ENCODE measurements around the gene SLC35A5. TPM values are rescaled to one million over a fixed set of nuclear protein-coding genes. Genes with fewer than 3 reads are reported as not detected.

The SLC35A5 gene
- total and polyA plus RNA-seq, 2 donors (not counting 1 experiment from before 2014, with no cell fraction given), result 35.3 to 70.4 TPM

- Histone ChIP-seq H3K27ac (ENCODE audit: insufficient read depth, low read length) (no peak overlapping the region), H3K9me3 (ENCODE audit: control insufficient read depth, insufficient read depth, low read depth, low read length) (no peaks in the 10 kb centered on the region), H3K36me3 (ENCODE audit: control insufficient read depth, insufficient read depth, low read length) (peaks cover 2% of the 10 kb centered on the region), H4K20me1 (ENCODE audit: control insufficient read depth, extremely low read depth, insufficient read depth, low read length) (no peaks in the 10 kb centered on the region), H3K4me1 (ENCODE audit: control insufficient read depth, extremely low read depth, insufficient read depth, low read length) (no peaks in the 10 kb centered on the region), H3K9ac (ENCODE audit: insufficient read depth, low read length) (no peak overlapping the region), H3K4me2 (ENCODE audit: extremely low read depth, insufficient read depth, low read length) (no peak overlapping the region), H3K79me2 (ENCODE audit: control insufficient read depth, insufficient read depth, low read length) (no peaks in the 10 kb centered on the region), H3K4me3 (replicated peaks in 1 of 4; ENCODE audit: control extremely low read depth in 1 of 4, insufficient read depth in 1 of 4, low read depth in 3 of 4, low read length in 4 of 4) (no peak overlapping the region), H3K27me3 (ENCODE audit: control insufficient read depth, insufficient read depth, low read length) (no peaks in the 10 kb centered on the region), H2AFZ (ENCODE audit: low read length) (no peak overlapping the region)
- no peak for TF ChIP-seq EZH2 (IDR thresholded peaks at IDR 0.05; ENCODE audit: low read length, missing control alignments)
- no peak for TF ChIP-seq CTCF (conservative IDR thresholded peaks at IDR 0.05 in 1 of 2, IDR thresholded peaks at IDR 0.05 in 1 of 2; ENCODE audit: low read depth in 1 of 2, low read length in 2 of 2)
- DNase-seq (ENCODE audit: low read depth in 2 of 2), result no peak
These were observed 10.9 kb downstream of the SLC35A5 start for GRCh38 chr3:112572701-112573100.

- Histone ChIP-seq H3K27me3 (ENCODE audit: control insufficient read depth, insufficient read depth, low read length) (no peaks in the 10 kb centered on the region), H3K4me2 (ENCODE audit: extremely low read depth, insufficient read depth, low read length) (no peak overlapping the region), H3K4me1 (ENCODE audit: control insufficient read depth, extremely low read depth, insufficient read depth, low read length) (no peaks in the 10 kb centered on the region), H3K36me3 (ENCODE audit: control insufficient read depth, insufficient read depth, low read length) (no peaks in the 10 kb centered on the region), H4K20me1 (ENCODE audit: control insufficient read depth, extremely low read depth, insufficient read depth, low read length) (no peaks in the 10 kb centered on the region), H3K79me2 (ENCODE audit: control insufficient read depth, insufficient read depth, low read length) (no peaks in the 10 kb centered on the region), H3K9me3 (ENCODE audit: control insufficient read depth, insufficient read depth, low read depth, low read length) (no peaks in the 10 kb centered on the region), H3K9ac (ENCODE audit: insufficient read depth, low read length) (no peak overlapping the region), H2AFZ (ENCODE audit: low read length) (no peak overlapping the region), H3K27ac (ENCODE audit: insufficient read depth, low read length) (no peak overlapping the region), H3K4me3 (replicated peaks in 1 of 4; ENCODE audit: control extremely low read depth in 1 of 4, insufficient read depth in 1 of 4, low read depth in 3 of 4, low read length in 4 of 4) (no peak overlapping the region)
- TF ChIP-seq CTCF (conservative IDR thresholded peaks at IDR 0.05 in 1 of 2, IDR thresholded peaks at IDR 0.05 in 1 of 2; ENCODE audit: low read depth in 1 of 2, low read length in 2 of 2), result no peak
- DNase-seq (ENCODE audit: low read depth in 2 of 2), result no peak
These were observed 17.4 kb downstream of the SLC35A5 start for GRCh38 chr3:112579232-112579631.

GRCh38 chr3:112579697-112580096, 17.9 kb downstream of the SLC35A5 start:
- Histone ChIP-seq H3K4me3 (replicated peaks in 1 of 4; ENCODE audit: control extremely low read depth in 1 of 4, insufficient read depth in 1 of 4, low read depth in 3 of 4, low read length in 4 of 4) (no peak overlapping the region), H3K9ac (ENCODE audit: insufficient read depth, low read length) (no peak overlapping the region), H4K20me1 (ENCODE audit: control insufficient read depth, extremely low read depth, insufficient read depth, low read length) (no peaks in the 10 kb centered on the region), H3K36me3 (ENCODE audit: control insufficient read depth, insufficient read depth, low read length) (no peaks in the 10 kb centered on the region), H3K9me3 (ENCODE audit: control insufficient read depth, insufficient read depth, low read depth, low read length) (no peaks in the 10 kb centered on the region), H3K27ac (ENCODE audit: insufficient read depth, low read length) (no peak overlapping the region), H3K4me2 (ENCODE audit: extremely low read depth, insufficient read depth, low read length) (no peak overlapping the region), H3K27me3 (ENCODE audit: control insufficient read depth, insufficient read depth, low read length) (no peaks in the 10 kb centered on the region), H3K79me2 (ENCODE audit: control insufficient read depth, insufficient read depth, low read length) (no peaks in the 10 kb centered on the region), H2AFZ (ENCODE audit: low read length) (no peak overlapping the region), H3K4me1 (ENCODE audit: control insufficient read depth, extremely low read depth, insufficient read depth, low read length) (no peaks in the 10 kb centered on the region)
- TF ChIP-seq CTCF (conservative IDR thresholded peaks at IDR 0.05 in 1 of 2, IDR thresholded peaks at IDR 0.05 in 1 of 2; ENCODE audit: low read depth in 1 of 2, low read length in 2 of 2) (no peak), EZH2 (IDR thresholded peaks at IDR 0.05; ENCODE audit: low read length, missing control alignments) (no peak)
- DNase-seq (ENCODE audit: low read depth in 2 of 2), result peak; percentile 4 to 44

Measured in fibroblast of lung (primary cell).